ENCODE results near the gene KCNQ2. TPM values are rescaled to one million over a fixed set of nuclear protein-coding genes. Genes with fewer than 3 reads are reported as not detected.
A peak's percentile ranks its signal among the peaks of the same experiment; 100 is the strongest.

The KCNQ2 gene
- total RNA-seq, 1 donor from 2014 or later: 39.5 TPM

DNA sequence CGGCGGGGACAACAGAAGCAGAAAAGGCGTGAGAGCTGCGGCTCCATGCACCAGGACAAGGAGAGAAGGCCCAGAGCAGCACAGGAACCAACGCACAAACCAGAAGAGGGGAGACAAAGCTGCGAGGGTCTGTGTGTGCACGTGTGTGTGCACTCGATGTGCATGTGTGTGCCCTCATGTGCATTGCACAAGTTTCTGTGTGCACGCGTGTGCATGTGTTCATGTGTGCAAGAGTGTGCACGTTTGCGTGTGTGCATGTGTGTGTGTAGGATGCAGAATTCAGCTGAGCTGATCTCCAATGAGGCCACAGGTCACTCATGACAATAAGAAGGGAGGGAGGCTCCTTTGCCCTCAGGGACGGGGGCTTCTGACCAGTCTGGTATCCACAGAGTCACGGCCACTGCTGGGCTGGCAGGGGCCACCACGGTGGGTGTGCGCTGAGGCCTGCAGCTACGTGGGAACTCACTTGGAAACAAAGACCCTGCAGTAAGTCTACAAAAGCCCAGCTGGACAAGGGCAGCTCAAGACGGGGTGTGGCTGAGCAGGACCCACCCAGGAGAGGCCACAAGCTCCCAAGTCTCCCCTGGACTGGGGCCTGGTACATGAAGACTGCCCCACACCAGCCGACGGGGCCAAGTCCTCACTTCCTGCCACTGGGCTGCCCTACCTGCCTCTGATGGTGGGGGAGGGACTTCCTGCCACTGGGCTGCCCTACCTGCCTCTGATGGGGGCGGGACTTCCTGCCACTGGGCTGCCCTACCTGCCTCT lies 63.2 kb downstream of the KCNQ2 start:
- H3K4me1 ChIP-seq: no peaks in the 10 kb centered on the region
- no peaks in the 10 kb centered on the region for H3K79me2 ChIP-seq (ENCODE audit: low read depth)
- no peaks in the 10 kb centered on the region for H3F3A ChIP-seq (ENCODE audit: low read depth)
- no peak overlapping the region for H3K9ac ChIP-seq
- no peak overlapping the region for H3K27ac ChIP-seq
- H3K4me2 ChIP-seq: no peak overlapping the region
- Mint-ChIP-seq H3K4me1 (peaks cover 14% of the 10 kb centered on the region), H3K27ac (peak overlapping the region; percentile 97), H3K36me3 (peaks cover 4% of the 10 kb centered on the region), H3K4me3 (no peak overlapping the region), H3K27me3 (ENCODE audit: insufficient read depth, low read depth) (peaks cover 5% of the 10 kb centered on the region), H3K9me3 (no peaks in the 10 kb centered on the region)
- TF ChIP-seq, protein P1, sequence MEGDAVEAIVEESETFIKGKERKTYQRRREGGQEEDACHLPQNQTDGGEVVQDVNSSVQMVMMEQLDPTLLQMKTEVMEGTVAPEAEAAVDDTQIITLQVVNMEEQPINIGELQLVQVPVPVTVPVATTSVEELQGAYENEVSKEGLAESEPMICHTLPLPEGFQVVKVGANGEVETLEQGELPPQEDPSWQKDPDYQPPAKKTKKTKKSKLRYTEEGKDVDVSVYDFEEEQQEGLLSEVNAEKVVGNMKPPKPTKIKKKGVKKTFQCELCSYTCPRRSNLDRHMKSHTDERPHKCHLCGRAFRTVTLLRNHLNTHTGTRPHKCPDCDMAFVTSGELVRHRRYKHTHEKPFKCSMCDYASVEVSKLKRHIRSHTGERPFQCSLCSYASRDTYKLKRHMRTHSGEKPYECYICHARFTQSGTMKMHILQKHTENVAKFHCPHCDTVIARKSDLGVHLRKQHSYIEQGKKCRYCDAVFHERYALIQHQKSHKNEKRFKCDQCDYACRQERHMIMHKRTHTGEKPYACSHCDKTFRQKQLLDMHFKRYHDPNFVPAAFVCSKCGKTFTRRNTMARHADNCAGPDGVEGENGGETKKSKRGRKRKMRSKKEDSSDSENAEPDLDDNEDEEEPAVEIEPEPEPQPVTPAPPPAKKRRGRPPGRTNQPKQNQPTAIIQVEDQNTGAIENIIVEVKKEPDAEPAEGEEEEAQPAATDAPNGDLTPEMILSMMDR (IDR thresholded peaks at IDR 0.05): no peak
- TF ChIP-seq EZH2 (IDR thresholded peaks at IDR 0.05): no peak
- no peaks in the 10 kb centered on the region for H3K9me3 ChIP-seq (ENCODE audit: low read depth)
- no peaks in the 10 kb centered on the region for H3K36me3 ChIP-seq
- H2AFZ ChIP-seq (replicated peaks): no peak overlapping the region
- no peaks in the 10 kb centered on the region for H4K20me1 ChIP-seq (ENCODE audit: low read depth)
- H3K27me3 ChIP-seq: no peaks in the 10 kb centered on the region
- DNase-seq (ENCODE audit: low spot score): no peak
- H3K4me3 ChIP-seq: no peak overlapping the region

DNA sequence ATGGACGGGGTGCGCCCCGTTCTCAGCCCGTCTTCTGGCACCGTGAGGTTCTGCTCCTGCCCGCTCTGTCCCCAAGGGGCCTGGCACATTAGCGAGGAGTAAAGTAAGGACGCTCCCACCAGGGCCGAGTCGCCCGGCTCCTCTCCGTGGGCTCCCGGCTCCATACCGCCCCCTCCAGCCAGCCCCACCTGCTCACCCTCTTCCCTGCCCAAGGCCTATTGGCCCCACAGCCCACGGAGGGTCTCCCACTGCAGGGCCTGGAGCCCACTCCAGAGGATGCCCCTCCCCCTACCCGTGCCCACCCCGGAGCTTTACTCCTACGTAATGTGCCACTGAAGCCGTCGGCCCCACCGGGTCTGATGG lies 63.8 kb downstream of the KCNQ2 start:
- peaks cover 5% of the 10 kb centered on the region for H3K27me3 Mint-ChIP-seq (ENCODE audit: insufficient read depth, low read depth)
- Histone ChIP-seq H3K27me3 (no peaks in the 10 kb centered on the region), H3K27ac (no peak overlapping the region), H3K4me2 (no peak overlapping the region), H3F3A (ENCODE audit: low read depth) (no peaks in the 10 kb centered on the region), H3K79me2 (ENCODE audit: low read depth) (no peaks in the 10 kb centered on the region), H4K20me1 (ENCODE audit: low read depth) (no peaks in the 10 kb centered on the region), H3K4me3 (no peak overlapping the region), H3K9ac (no peak overlapping the region), H3K4me1 (no peaks in the 10 kb centered on the region), H3K36me3 (no peaks in the 10 kb centered on the region), H2AFZ (replicated peaks) (no peak overlapping the region), H3K9me3 (ENCODE audit: low read depth) (no peaks in the 10 kb centered on the region)
- DNase-seq (ENCODE audit: low spot score): no peak
- TF ChIP-seq, protein P1 (IDR thresholded peaks at IDR 0.05): no peak
- TF ChIP-seq EZH2 (IDR thresholded peaks at IDR 0.05) (no peak), EZH2phosphoT487 (IDR thresholded peaks at IDR 0.05) (no peak)
- H3K4me3 Mint-ChIP-seq: no peak overlapping the region
- peaks cover 14% of the 10 kb centered on the region for H3K4me1 Mint-ChIP-seq
- peak overlapping the region; percentile 97 for H3K27ac Mint-ChIP-seq
- H3K36me3 Mint-ChIP-seq: peaks cover 4% of the 10 kb centered on the region
- H3K9me3 Mint-ChIP-seq: no peaks in the 10 kb centered on the region

DNA sequence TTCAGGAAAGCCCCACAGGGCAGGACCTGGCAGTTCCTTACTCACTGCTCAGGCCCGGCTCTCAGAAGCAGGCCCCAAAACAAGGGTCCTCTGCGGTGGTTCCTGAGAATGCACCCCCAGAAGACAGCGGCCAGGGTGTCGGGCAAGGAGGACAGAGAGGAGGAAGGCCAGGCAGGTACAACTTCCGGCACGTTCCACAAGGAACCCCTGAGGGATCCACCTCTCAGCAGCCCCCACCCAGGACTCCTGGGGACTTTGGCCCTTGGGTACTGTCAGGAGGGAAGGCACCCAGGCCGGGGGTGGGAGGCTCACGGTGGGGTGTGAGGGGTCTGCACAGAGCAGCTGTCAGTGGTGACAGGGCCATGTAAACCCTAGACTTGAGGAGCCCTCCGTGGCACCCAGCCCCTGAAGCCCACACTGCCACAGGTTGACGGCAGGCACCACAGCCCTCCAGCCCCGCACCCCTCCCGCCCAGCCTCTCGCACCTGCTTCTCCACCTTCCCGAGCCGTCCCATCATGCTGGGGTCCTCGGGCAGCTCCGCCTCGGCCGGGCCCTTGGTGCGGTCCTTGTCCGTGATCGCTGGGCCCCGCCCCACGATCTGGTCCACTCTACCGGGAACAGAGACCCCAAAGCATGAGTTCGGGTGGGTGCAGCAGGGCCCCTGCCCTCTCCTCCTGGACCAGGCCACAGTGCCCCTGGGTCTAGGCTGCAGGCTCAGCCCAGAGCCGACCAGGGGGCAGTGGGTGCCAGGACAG lies 64.3 kb downstream of the KCNQ2 start:
- Histone ChIP-seq H3K27ac (no peak overlapping the region), H3K4me1 (no peaks in the 10 kb centered on the region), H3K36me3 (no peaks in the 10 kb centered on the region), H3K9me3 (ENCODE audit: low read depth) (no peaks in the 10 kb centered on the region), H3K27me3 (no peaks in the 10 kb centered on the region), H3K4me3 (no peak overlapping the region), H3K4me2 (no peak overlapping the region), H3F3A (ENCODE audit: low read depth) (no peaks in the 10 kb centered on the region), H4K20me1 (ENCODE audit: low read depth) (no peaks in the 10 kb centered on the region), H2AFZ (replicated peaks) (no peak overlapping the region), H3K9ac (no peak overlapping the region), H3K79me2 (ENCODE audit: low read depth) (no peaks in the 10 kb centered on the region)
- peaks cover 5% of the 10 kb centered on the region for H3K27me3 Mint-ChIP-seq (ENCODE audit: insufficient read depth, low read depth)
- no peak for DNase-seq (ENCODE audit: low spot score)
- H3K27ac Mint-ChIP-seq: no peak overlapping the region
- no peak overlapping the region for H3K4me3 Mint-ChIP-seq
- H3K9me3 Mint-ChIP-seq: no peaks in the 10 kb centered on the region
- peaks cover 17% of the 10 kb centered on the region for H3K4me1 Mint-ChIP-seq
- H3K36me3 Mint-ChIP-seq: peaks cover 4% of the 10 kb centered on the region
- TF ChIP-seq EZH2 (IDR thresholded peaks at IDR 0.05) (no peak), EZH2phosphoT487 (IDR thresholded peaks at IDR 0.05) (no peak)
- TF ChIP-seq, protein P1 (IDR thresholded peaks at IDR 0.05): no peak
